ENCODE data around the gene OPA1. TPM values are rescaled to one million over a fixed set of nuclear protein-coding genes. Genes with fewer than 3 reads are reported as not detected.
A peak's percentile ranks its signal among the peaks of the same experiment; 100 is the strongest.

OPA1 gene
- total RNA-seq: 10 to 100 TPM; 33.4 to 53.8 (median 37.9) TPM

GRCh38 chr3:193592841-193593667 is at the start of gene OPA1:
TSS of gene OPA1 (plus strand) at chr3:193593208. CDS start at chr3:193593378, 170 bp downstream.
- peak; percentile 98 to 99 for DNase-seq (ENCODE audit: low spot score in 2 of 2)
- TF ChIP-seq POLR2AphosphoS5 (IDR thresholded peaks at IDR 0.05) (peak in 2 of 3 donors; percentile 76 to 99), EP300 (IDR thresholded peaks at IDR 0.05) (no peak), POLR2A (IDR thresholded peaks at IDR 0.05) (peak; percentile 14 to 75)
- TF ChIP-seq, protein P1, sequence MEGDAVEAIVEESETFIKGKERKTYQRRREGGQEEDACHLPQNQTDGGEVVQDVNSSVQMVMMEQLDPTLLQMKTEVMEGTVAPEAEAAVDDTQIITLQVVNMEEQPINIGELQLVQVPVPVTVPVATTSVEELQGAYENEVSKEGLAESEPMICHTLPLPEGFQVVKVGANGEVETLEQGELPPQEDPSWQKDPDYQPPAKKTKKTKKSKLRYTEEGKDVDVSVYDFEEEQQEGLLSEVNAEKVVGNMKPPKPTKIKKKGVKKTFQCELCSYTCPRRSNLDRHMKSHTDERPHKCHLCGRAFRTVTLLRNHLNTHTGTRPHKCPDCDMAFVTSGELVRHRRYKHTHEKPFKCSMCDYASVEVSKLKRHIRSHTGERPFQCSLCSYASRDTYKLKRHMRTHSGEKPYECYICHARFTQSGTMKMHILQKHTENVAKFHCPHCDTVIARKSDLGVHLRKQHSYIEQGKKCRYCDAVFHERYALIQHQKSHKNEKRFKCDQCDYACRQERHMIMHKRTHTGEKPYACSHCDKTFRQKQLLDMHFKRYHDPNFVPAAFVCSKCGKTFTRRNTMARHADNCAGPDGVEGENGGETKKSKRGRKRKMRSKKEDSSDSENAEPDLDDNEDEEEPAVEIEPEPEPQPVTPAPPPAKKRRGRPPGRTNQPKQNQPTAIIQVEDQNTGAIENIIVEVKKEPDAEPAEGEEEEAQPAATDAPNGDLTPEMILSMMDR (IDR thresholded peaks at IDR 0.05): peak in 1 of 2 donors; percentile 30
- H3K9me3 ChIP-seq: no peaks in the 10 kb centered on the region
- peaks cover 30% of the 10 kb centered on the region for H3K4me1 ChIP-seq
- under 1% methylated on average over 27 of the region's 55 CpGs for WGBS
- H3K36me3 ChIP-seq: peaks cover 3% of the 10 kb centered on the region
- H3K27me3 ChIP-seq: no peaks in the 10 kb centered on the region
- peak within 1 kb of the TSS; percentile 82 for H3K4me3 ChIP-seq
- H3K27ac ChIP-seq: peak within 1 kb of the TSS; percentile 87

DNA sequence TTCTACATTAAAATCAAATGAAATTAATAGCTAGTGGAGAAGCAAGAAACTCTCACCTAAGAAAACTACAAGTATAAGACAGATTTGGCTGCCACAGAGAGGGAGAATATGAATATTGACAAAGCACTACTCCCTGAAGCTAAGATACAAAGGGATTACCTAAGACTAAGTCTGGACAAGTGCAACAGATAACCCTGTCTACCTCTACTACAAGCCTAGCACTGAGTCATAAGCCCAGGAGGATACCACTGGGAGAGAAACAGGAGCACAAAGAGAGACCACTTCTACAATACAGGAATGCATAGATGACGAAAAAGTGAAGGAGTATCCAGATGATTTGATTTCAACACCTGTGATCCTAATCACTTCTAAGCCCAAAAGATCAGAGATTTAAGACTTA is 48.7 kb upstream of the OPA1 start:
- Histone ChIP-seq H3K4me1 (no peaks in the 10 kb centered on the region), H3K27ac (no peak overlapping the region), H3K36me3 (no peaks in the 10 kb centered on the region), H3K4me3 (no peak overlapping the region), H3K9me3 (peaks cover 3% of the 10 kb centered on the region), H3K27me3 (no peaks in the 10 kb centered on the region)
- 67% methylated on average over 1 of the region's 1 CpG for WGBS
- no peak for DNase-seq (ENCODE audit: low spot score in 2 of 2)
- TF ChIP-seq, protein P1 (IDR thresholded peaks at IDR 0.05): no peak
- TF ChIP-seq EP300 (IDR thresholded peaks at IDR 0.05): no peak

DNA sequence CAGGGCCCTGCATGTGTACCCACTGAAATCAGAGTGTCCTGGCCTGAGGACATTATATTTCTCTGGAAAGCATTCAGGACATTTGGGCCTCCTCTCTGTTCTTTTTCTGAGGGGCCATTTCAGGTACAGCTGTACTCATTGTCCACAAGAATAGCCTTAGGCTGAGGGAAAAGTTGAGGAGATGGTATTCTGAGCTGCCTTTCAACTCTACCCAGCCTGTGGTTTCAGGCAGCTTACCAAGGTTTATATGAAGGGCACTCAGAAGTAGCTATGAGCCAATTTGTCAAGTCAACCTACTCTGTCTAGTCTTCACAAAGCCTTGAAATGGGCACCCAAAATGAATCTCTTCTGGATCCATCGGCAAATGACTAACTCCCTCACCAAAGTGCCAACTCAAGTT is 47.7 kb upstream of the OPA1 start:
- Histone ChIP-seq H3K4me3 (no peak overlapping the region), H3K36me3 (no peaks in the 10 kb centered on the region), H3K4me1 (no peaks in the 10 kb centered on the region), H3K9me3 (peaks cover 3% of the 10 kb centered on the region), H3K27ac (no peak overlapping the region), H3K27me3 (no peaks in the 10 kb centered on the region)
- TF ChIP-seq EP300 (IDR thresholded peaks at IDR 0.05) (no peak), POLR2AphosphoS5 (IDR thresholded peaks at IDR 0.05) (no peak), POLR2A (IDR thresholded peaks at IDR 0.05) (no peak)
- TF ChIP-seq, protein P1 (IDR thresholded peaks at IDR 0.05): no peak
- 88% methylated on average over 1 of the region's 1 CpG for WGBS
- DNase-seq (ENCODE audit: low spot score in 2 of 2): no peak

- Histone ChIP-seq H3K4me1 (no peaks in the 10 kb centered on the region), H3K4me3 (no peak overlapping the region), H3K27ac (no peak overlapping the region), H3K27me3 (no peaks in the 10 kb centered on the region), H3K36me3 (no peaks in the 10 kb centered on the region), H3K9me3 (peaks cover 3% of the 10 kb centered on the region)
- TF ChIP-seq, protein P1 (IDR thresholded peaks at IDR 0.05): no peak
- no peak for TF ChIP-seq EP300 (IDR thresholded peaks at IDR 0.05)
- TF ChIP-seq POLR2A (IDR thresholded peaks at IDR 0.05): no peak
- TF ChIP-seq POLR2AphosphoS5 (IDR thresholded peaks at IDR 0.05): no peak
- no peak for DNase-seq (ENCODE audit: low spot score in 2 of 2)
These were observed 46.9 kb upstream of the OPA1 start for GRCh38 chr3:193546129-193546528.

DNA sequence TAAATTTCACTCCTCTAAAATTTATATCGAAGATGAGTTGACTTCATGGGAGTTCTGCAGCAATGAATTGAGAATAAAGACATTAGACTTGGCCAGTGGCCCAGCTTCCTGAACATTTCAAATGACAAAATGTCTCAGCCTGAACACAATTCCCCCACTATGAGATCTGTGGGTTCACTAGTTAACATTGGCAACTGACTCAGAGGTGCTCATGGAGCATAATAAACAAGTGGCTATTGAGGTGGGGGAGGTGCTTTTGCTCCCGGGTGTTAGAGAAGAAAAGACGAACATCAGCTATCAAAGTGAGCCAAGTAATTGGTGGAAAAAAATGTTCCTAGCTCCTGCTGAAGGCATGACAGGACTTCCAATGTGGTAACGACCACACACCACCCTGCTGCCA is 44.6 kb upstream of the OPA1 start:
- no peak for DNase-seq (ENCODE audit: low spot score in 2 of 2)
- H3K4me1 ChIP-seq: no peaks in the 10 kb centered on the region
- H3K9me3 ChIP-seq: peaks cover 3% of the 10 kb centered on the region
- H3K27ac ChIP-seq: no peak overlapping the region
- H3K27me3 ChIP-seq: no peaks in the 10 kb centered on the region
- TF ChIP-seq, protein P1 (IDR thresholded peaks at IDR 0.05): no peak
- H3K4me3 ChIP-seq: no peak overlapping the region
- 41% methylated on average over 4 of the region's 4 CpGs for WGBS
- no peaks in the 10 kb centered on the region for H3K36me3 ChIP-seq

All from suprapubic skin (tissue), 4 donors.